ENCODE data around the gene ZNF112. TPM values are rescaled to one million over a fixed set of nuclear protein-coding genes. Genes with fewer than 3 reads are reported as not detected.
"Not testable (repeated sequence)": the region's sequence is repeated elsewhere in the genome, so short reads cannot be mapped to it uniquely, and the experiment has no call there.

ZNF112 gene
- polyA plus RNA-seq (2011; rRNA removed) (5.6 and 6.9 TPM in 2 replicates), polyA plus RNA-seq (2017; fragmentation: RNase III; extraction: RNeasy Plus Mini Kit Qiagen cat#74134 plus additional on column Dnase treatment) (3.3 to 3.5 TPM (median 3.5 TPM) in 3 replicates), polyA minus RNA-seq (2011; rRNA and poly(A)+ RNA removed) (4.9 and 5.4 TPM in 2 replicates)
- polyA plus RNA-seq (2012; cell fraction: cytosol; rRNA removed), result 0.44 and 0.48 TPM in 2 replicates
- polyA plus RNA-seq (2012; cell fraction: nucleus; rRNA removed), result 0.94 and 1.2 TPM in 2 replicates

GRCh38 chr19:44356383-44357111 lies at the start of gene ZNF112:
ZNF112 (minus strand) TSS chr19:44356680; CDS start chr19:44340539, 16,141 bp downstream.
- peaks cover 58% of the 10 kb centered on the region for H3K9me3 ChIP-seq
- H3K4me1 ChIP-seq, result 0 out of 3 replicates have a peak, but pooled peaks cover 5% of the 10 kb centered on the region
- FAIRE-seq (no peak), ATAC-seq (peak; percentile 100), DNase-seq (ENCODE audit: low read depth in 1 of 2, low spot score in 1 of 2) (peak; percentile 62 to 98)
- peak within 1 kb of the TSS; percentile 73 for H3K4me2 ChIP-seq
- CTCF ChIA-PET, result no interaction called here
- H3K4me3 ChIP-seq, result peak within 1 kb of the TSS; percentile 54
- H3K27ac ChIP-seq, result peak within 1 kb of the TSS; percentile 73 to 81
- TF ChIP-seq NR3C1 (IDR thresholded peaks at IDR 0.05) (no peak), NPAS2 (CRISPR knock-in tag; IDR thresholded peaks at IDR 0.05; ENCODE audit: borderline replicate concordance) (no peak), MAX (IDR thresholded peaks at IDR 0.05) (peak; percentile 70; the same call in 1 of the 2 replicates), EP300 (IDR thresholded peaks at IDR 0.05) (no peak), RARB (CRISPR knock-in tag; IDR thresholded peaks at IDR 0.05) (no peak), RNF2 (IDR thresholded peaks at IDR 0.05; ENCODE audit: borderline replicate concordance, low read depth) (no peak), PHF8 (IDR thresholded peaks at IDR 0.05; ENCODE audit: borderline replicate concordance, low read depth) (peak; percentile 96), POLR2A (IDR thresholded peaks at IDR 0.05; ENCODE audit: low read length) (peak; percentile 78), JUN (IDR thresholded peaks at IDR 0.05) (peak in 1 of 2 experiments; percentile 69; a peak in 3 of 5 replicates), E2F6 (IDR thresholded peaks at IDR 0.05; ENCODE audit: borderline replicate concordance, low read depth) (0 out of 2 replicates have a peak, but pooled peaks have one; percentile 56), HES2 (IDR thresholded peaks at IDR 0.05) (no peak), FOSB (CRISPR knock-in tag; IDR thresholded peaks at IDR 0.05) (no peak), CEBPB (IDR thresholded peaks at IDR 0.05) (no peak), HEYL (CRISPR knock-in tag; IDR thresholded peaks at IDR 0.05) (no peak), BCL3 (IDR thresholded peaks at IDR 0.05) (0 out of 3 replicates have a peak, but pooled peaks have one; percentile 15), POLR2AphosphoS2 (conservative IDR thresholded peaks at IDR 0.05; ENCODE audit: low read length) (no peak)
- 5% methylated on average over 38 of the region's 38 CpGs for WGBS (ENCODE audit: missing lambda C conversion rate)
- POLR2A ChIA-PET, result interaction anchor here (0.9 to 1.3 kb wide), 2 partner anchors 144 to 149 kb away, joined by 3 read pairs; partner anchors contain the start of gene ZNF227

- Histone ChIP-seq H3K4me2 (peak within 1 kb of the TSS; percentile 74), H3K4me1 (no peaks in the 10 kb centered on the region), H3K9me3 (peaks cover 53% of the 10 kb centered on the region), H3K27ac (peak within 1 kb of the TSS; percentile 41 to 82; a peak in 5 of 6 replicates), H3K4me3 (peak within 1 kb of the TSS; percentile 59)
- peak; percentile 59; the same call in 1 of the 2 replicates for TF ChIP-seq E2F6 (IDR thresholded peaks at IDR 0.05; ENCODE audit: borderline replicate concordance, low read depth)
- TF ChIP-seq MAX (IDR thresholded peaks at IDR 0.05), result peak; percentile 87
- TF ChIP-seq JUN (IDR thresholded peaks at IDR 0.05), result peak in 1 of 2 experiments; percentile 52; a peak in 2 of 5 replicates
- TF ChIP-seq POLR2AphosphoS2 (conservative IDR thresholded peaks at IDR 0.05; ENCODE audit: low read length), result no peak
- TF ChIP-seq POLR2A (IDR thresholded peaks at IDR 0.05; ENCODE audit: low read length), result peak; percentile 49
- TF ChIP-seq PHF8 (IDR thresholded peaks at IDR 0.05; ENCODE audit: borderline replicate concordance, low read depth), result peak; percentile 76
- CTCF ChIA-PET, result no interaction called here
- peak; percentile 99 to 100 for ATAC-seq
- POLR2A ChIA-PET, result no interaction called here
- FAIRE-seq, result peak; percentile 98
- peak; percentile 99 for DNase-seq (ENCODE audit: low read depth in 1 of 2, low spot score in 1 of 2)
- 6% methylated on average over 43 of the region's 43 CpGs for WGBS (ENCODE audit: missing lambda C conversion rate)
Observed at GRCh38 chr19:44401139-44402115, 44.9 kb upstream of the ZNF112 start, which contains the start of gene ZNF285. ZNF285 (minus strand) TSS chr19:44401608; CDS start chr19:44397213, 4,395 bp downstream.

GRCh38 chr19:44389268-44389667 lies 32.8 kb upstream of the ZNF112 start:
- H3K27ac ChIP-seq; H3K4me3 ChIP-seq; FAIRE-seq; ATAC-seq; H3K4me2 ChIP-seq; POLR2A ChIA-PET; H3K4me1 ChIP-seq; CTCF ChIA-PET; DNase-seq (ENCODE audit: low read depth in 1 of 2, low spot score in 1 of 2): not testable (repeated sequence)
- peaks cover 38% of the 10 kb centered on the region for H3K9me3 ChIP-seq
- WGBS (ENCODE audit: missing lambda C conversion rate), result 42% methylated on average over 4 of the region's 4 CpGs

All from A549 (cell line).